ENCODE measurements around the gene REEP1. TPM values are rescaled to one million over a fixed set of nuclear protein-coding genes. Genes with fewer than 3 reads are reported as not detected.

The REEP1 gene
- total RNA-seq, 1 experiment from 2014 or later = 0.24 TPM

- H3K9me3 ChIP-seq (replicated peaks) = peaks cover 7% of the 10 kb centered on the region; the same call in 1 of the 2 replicates
- H3K27ac ChIP-seq = no peak overlapping the region
- H3K36me3 ChIP-seq = no peaks in the 10 kb centered on the region
- no peak for DNase-seq (ENCODE audit: low read depth in 1 of 2, low spot score in 2 of 2)
- H3K4me1 ChIP-seq (replicated peaks) = peaks cover 9% of the 10 kb centered on the region; the same call in 1 of the 2 replicates
- H3K4me3 ChIP-seq = no peak overlapping the region
- peaks cover 7% of the 10 kb centered on the region; the same call in 1 of the 2 replicates for H3K27me3 ChIP-seq (replicated peaks)
These were observed 62.0 kb downstream of the REEP1 start for GRCh38 chr2:86275384-86275799.

- no peak for DNase-seq (ENCODE audit: low read depth in 1 of 2, low spot score in 2 of 2)
- H3K4me1 ChIP-seq (replicated peaks) = peaks cover 9% of the 10 kb centered on the region; the same call in 1 of the 2 replicates
- H3K9me3 ChIP-seq (replicated peaks) = peaks cover 7% of the 10 kb centered on the region; the same call in 1 of the 2 replicates
- no peak overlapping the region for H3K27ac ChIP-seq
- no peaks in the 10 kb centered on the region for H3K36me3 ChIP-seq
- peaks cover 7% of the 10 kb centered on the region; the same call in 1 of the 2 replicates for H3K27me3 ChIP-seq (replicated peaks)
- H3K4me3 ChIP-seq = no peak overlapping the region
These were observed 62.5 kb downstream of the REEP1 start for GRCh38 chr2:86274918-86275275.

GRCh38 chr2:86274265-86274917 lies 63.0 kb downstream of the REEP1 start:
- DNase-seq (ENCODE audit: low read depth in 1 of 2, low spot score in 2 of 2) = peak in 1 of 2 experiments; percentile 21
- Histone ChIP-seq H3K27ac (no peak overlapping the region), H3K36me3 (no peaks in the 10 kb centered on the region), H3K9me3 (replicated peaks) (peaks cover 7% of the 10 kb centered on the region; the same call in 1 of the 2 replicates), H3K4me1 (replicated peaks) (peaks cover 9% of the 10 kb centered on the region; the same call in 1 of the 2 replicates), H3K27me3 (replicated peaks) (peaks cover 7% of the 10 kb centered on the region; the same call in 1 of the 2 replicates), H3K4me3 (no peak overlapping the region)

GRCh38 chr2:86272111-86272510 lies 65.3 kb downstream of the REEP1 start:
- Histone ChIP-seq H3K9me3 (replicated peaks) (peaks cover 7% of the 10 kb centered on the region; the same call in 1 of the 2 replicates), H3K36me3 (no peaks in the 10 kb centered on the region), H3K27me3 (replicated peaks) (no peaks in the 10 kb centered on the region), H3K4me1 (replicated peaks) (peaks cover 9% of the 10 kb centered on the region; the same call in 1 of the 2 replicates), H3K27ac (no peak overlapping the region), H3K4me3 (no peak overlapping the region)
- no peak for DNase-seq (ENCODE audit: low read depth in 1 of 2, low spot score in 2 of 2)

GRCh38 chr2:86271248-86271647 lies 66.2 kb downstream of the REEP1 start:
- no peak overlapping the region for H3K4me3 ChIP-seq
- no peaks in the 10 kb centered on the region for H3K36me3 ChIP-seq
- DNase-seq (ENCODE audit: low read depth in 1 of 2, low spot score in 2 of 2) = no peak
- H3K4me1 ChIP-seq (replicated peaks) = peaks cover 9% of the 10 kb centered on the region; the same call in 1 of the 2 replicates
- H3K9me3 ChIP-seq (replicated peaks) = peaks cover 7% of the 10 kb centered on the region; the same call in 1 of the 2 replicates
- H3K27me3 ChIP-seq (replicated peaks) = no peaks in the 10 kb centered on the region
- H3K27ac ChIP-seq = no peak overlapping the region

GRCh38 chr2:86263956-86264355 lies 73.5 kb downstream of the REEP1 start:
- peaks cover 5% of the 10 kb centered on the region; the same call in 1 of the 2 replicates for H3K27me3 ChIP-seq (replicated peaks)
- no peak for DNase-seq (ENCODE audit: low read depth in 1 of 2, low spot score in 2 of 2)
- H3K36me3 ChIP-seq = no peaks in the 10 kb centered on the region
- no peaks in the 10 kb centered on the region for H3K4me1 ChIP-seq (replicated peaks)
- no peak overlapping the region for H3K27ac ChIP-seq
- no peaks in the 10 kb centered on the region for H3K9me3 ChIP-seq (replicated peaks)
- no peak overlapping the region for H3K4me3 ChIP-seq

- Histone ChIP-seq H3K36me3 (no peaks in the 10 kb centered on the region), H3K4me3 (no peak overlapping the region), H3K27me3 (replicated peaks) (peaks cover 9% of the 10 kb centered on the region; the same call in 1 of the 2 replicates), H3K9me3 (replicated peaks) (no peaks in the 10 kb centered on the region), H3K4me1 (replicated peaks) (no peaks in the 10 kb centered on the region), H3K27ac (no peak overlapping the region)
- DNase-seq (ENCODE audit: low read depth in 1 of 2, low spot score in 2 of 2) = no peak
These were observed 76.4 kb downstream of the REEP1 start for GRCh38 chr2:86260978-86261377.

- Histone ChIP-seq H3K27me3 (replicated peaks) (peaks cover 11% of the 10 kb centered on the region; the same call in 1 of the 2 replicates), H3K27ac (no peak overlapping the region), H3K4me1 (replicated peaks) (no peaks in the 10 kb centered on the region), H3K4me3 (no peak overlapping the region), H3K9me3 (replicated peaks) (no peaks in the 10 kb centered on the region), H3K36me3 (no peaks in the 10 kb centered on the region)
- DNase-seq (ENCODE audit: low read depth in 1 of 2, low spot score in 2 of 2) = no peak
These were observed 79.3 kb downstream of the REEP1 start for GRCh38 chr2:86258106-86258505.

- DNase-seq (ENCODE audit: low read depth in 1 of 2, low spot score in 2 of 2) = no peak
- Histone ChIP-seq H3K4me3 (no peak overlapping the region), H3K27me3 (replicated peaks) (peaks cover 6% of the 10 kb centered on the region; the same call in 1 of the 2 replicates), H3K4me1 (replicated peaks) (no peaks in the 10 kb centered on the region), H3K36me3 (no peaks in the 10 kb centered on the region), H3K27ac (no peak overlapping the region), H3K9me3 (replicated peaks) (no peaks in the 10 kb centered on the region)
These were observed 80.4 kb downstream of the REEP1 start for GRCh38 chr2:86256982-86257381.

- DNase-seq (ENCODE audit: low read depth in 1 of 2, low spot score in 2 of 2) = no peak
- Histone ChIP-seq H3K9me3 (replicated peaks) (no peaks in the 10 kb centered on the region), H3K4me3 (no peak overlapping the region), H3K27me3 (replicated peaks) (peaks cover 6% of the 10 kb centered on the region; the same call in 1 of the 2 replicates), H3K27ac (no peak overlapping the region), H3K4me1 (replicated peaks) (no peaks in the 10 kb centered on the region), H3K36me3 (no peaks in the 10 kb centered on the region)
These were observed 81.1 kb downstream of the REEP1 start for GRCh38 chr2:86256300-86256699.

- H3K9me3 ChIP-seq (replicated peaks) = no peaks in the 10 kb centered on the region
- H3K27me3 ChIP-seq (replicated peaks) = peaks cover 6% of the 10 kb centered on the region; the same call in 1 of the 2 replicates
- H3K36me3 ChIP-seq = no peaks in the 10 kb centered on the region
- H3K4me3 ChIP-seq = no peak overlapping the region
- DNase-seq (ENCODE audit: low read depth in 1 of 2, low spot score in 2 of 2) = no peak
- H3K27ac ChIP-seq = no peak overlapping the region
- H3K4me1 ChIP-seq (replicated peaks) = no peaks in the 10 kb centered on the region
These were observed 82.6 kb downstream of the REEP1 start for GRCh38 chr2:86254576-86255538.

GRCh38 chr2:86253424-86253823 lies 84.0 kb downstream of the REEP1 start:
- Histone ChIP-seq H3K36me3 (no peaks in the 10 kb centered on the region), H3K27me3 (replicated peaks) (peaks cover 6% of the 10 kb centered on the region; the same call in 1 of the 2 replicates), H3K4me1 (replicated peaks) (no peaks in the 10 kb centered on the region), H3K27ac (no peak overlapping the region), H3K4me3 (no peak overlapping the region), H3K9me3 (replicated peaks) (no peaks in the 10 kb centered on the region)
- DNase-seq (ENCODE audit: low read depth in 1 of 2, low spot score in 2 of 2) = no peak

GRCh38 chr2:86251840-86252266 lies 85.6 kb downstream of the REEP1 start:
- DNase-seq (ENCODE audit: low read depth in 1 of 2, low spot score in 2 of 2) = no peak
- Histone ChIP-seq H3K9me3 (replicated peaks) (no peaks in the 10 kb centered on the region), H3K27me3 (replicated peaks) (peaks cover 2% of the 10 kb centered on the region; the same call in 1 of the 2 replicates), H3K36me3 (no peaks in the 10 kb centered on the region), H3K4me3 (no peak overlapping the region), H3K27ac (no peak overlapping the region), H3K4me1 (replicated peaks) (no peaks in the 10 kb centered on the region)
